HG03025 (cell line): ENCODE measurements around the gene THAP4.

Source experiments
- ATAC-seq: cut with Tn5 transposase; IDR thresholded peaks from one replicate; pipeline ENCODE4 v1.9.1; 2021; ENCODE audit warnings: mild to moderate bottlenecking, moderate library complexity; ENCODE audit not compliant: unreplicated experiment, low FRiP score

The THAP4 gene

GRCh38 chr2:241641631-241642030 lies 4.7 kb upstream of the THAP4 start:
- ATAC-seq, result no peak

- ATAC-seq, result no peak
Measured at GRCh38 chr2:241640165-241640795, 3.3 kb upstream of the THAP4 start.

- no peak for ATAC-seq
Measured at GRCh38 chr2:241639385-241639784, 2.4 kb upstream of the THAP4 start.

DNA sequence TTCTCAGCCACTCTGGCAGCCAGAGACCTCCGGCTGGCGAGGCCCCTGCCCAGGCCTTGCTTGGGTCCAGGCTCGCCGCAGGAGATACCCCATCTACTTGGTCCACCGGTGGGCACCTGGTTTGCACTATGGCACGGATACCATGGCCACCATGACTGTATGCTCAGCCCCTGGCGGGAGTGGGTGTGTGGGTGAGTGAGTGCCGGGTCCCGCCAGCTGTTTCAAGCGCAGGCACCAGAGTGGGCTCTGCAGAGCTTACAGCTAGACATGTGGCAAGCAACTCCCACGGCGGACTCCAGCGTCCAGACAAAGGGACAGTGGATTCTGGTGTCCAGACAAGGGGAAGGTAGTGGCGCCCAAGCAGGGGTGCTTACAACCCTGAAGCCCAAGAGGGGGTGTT lies 2.0 kb upstream of the THAP4 start:
- no peak for ATAC-seq

- peak; percentile 11 for ATAC-seq
Measured at GRCh38 chr2:241637795-241638660, 1.1 kb upstream of the THAP4 start.

GRCh38 chr2:241636182-241637017 lies 558 bp downstream of the THAP4 start:
- peak; percentile 25 for ATAC-seq

GRCh38 chr2:241635756-241636155 lies 1.2 kb downstream of the THAP4 start:
- no peak for ATAC-seq

- no peak for ATAC-seq
Measured at GRCh38 chr2:241633561-241633960, 3.4 kb downstream of the THAP4 start.

DNA sequence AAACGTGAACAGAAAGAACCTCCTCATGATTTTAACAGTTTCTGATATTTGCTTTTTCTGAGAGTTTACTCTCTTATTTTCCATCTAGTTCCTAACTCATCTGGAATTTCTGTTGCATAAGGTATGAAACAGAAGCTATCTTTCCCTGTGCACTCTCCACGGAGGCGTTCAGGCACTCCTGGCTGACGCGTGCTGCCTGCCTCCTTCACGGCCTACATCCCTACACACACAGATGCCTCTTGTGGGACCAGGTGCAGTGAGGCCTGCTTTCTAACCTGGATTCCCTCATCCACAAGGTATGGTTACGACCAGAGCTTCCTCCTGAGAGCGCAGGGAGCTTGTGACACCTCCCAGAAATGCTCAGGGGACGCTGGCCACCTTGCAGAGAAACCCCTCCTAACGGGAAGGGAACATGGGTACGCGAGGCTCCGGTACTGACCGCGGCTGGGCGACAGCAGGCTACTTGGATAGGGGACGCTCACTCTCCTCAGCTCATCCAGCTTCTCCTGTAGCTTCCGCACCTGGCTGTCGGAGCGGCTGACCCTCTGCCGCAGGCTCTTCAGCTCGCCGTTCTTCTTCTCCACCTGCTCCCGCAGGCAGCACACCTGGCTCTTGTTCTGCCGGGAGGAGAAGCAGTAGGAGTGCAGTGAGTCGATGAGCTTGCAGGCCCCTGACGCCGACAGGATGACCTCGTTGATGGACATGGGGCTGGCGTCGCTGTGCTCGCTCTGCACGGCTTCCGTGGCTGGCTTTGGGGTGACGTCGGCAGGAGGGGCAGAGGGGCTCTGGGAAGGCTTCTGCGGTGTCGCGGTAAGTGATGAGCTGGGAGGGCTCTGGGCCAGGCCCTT lies 4.3 kb downstream of the THAP4 start:
- no peak for ATAC-seq

DNA sequence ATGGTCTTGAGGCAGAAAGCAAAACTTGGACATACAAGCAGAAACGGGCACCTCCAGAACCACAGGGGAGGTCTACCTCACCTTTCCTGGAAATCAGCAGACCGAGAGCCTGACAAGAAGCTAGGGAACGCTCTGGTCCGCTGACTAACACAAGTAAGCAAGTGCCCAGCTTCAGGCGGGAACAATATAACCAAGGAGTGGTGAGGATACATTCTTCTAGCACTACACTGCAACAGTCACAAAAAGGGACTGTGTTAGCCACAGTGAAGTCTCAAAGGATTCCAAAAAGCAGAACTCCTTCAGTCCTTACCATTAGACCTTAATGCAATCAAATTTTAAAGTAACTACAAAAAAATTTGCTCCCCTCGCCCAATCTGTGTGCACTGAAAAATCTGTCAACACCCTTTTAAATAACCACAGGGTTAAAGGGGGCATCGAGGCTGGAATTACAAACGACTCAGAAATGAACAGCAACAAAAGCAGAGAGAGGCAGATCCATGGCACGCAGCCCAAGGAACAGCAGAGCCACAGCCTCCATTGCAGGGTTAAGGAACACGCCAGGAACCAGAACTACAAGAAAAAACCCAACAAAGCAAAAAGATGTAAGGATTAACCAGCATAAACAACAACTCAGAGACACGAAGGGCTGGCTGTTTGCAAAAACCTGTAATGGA lies 7.1 kb downstream of the THAP4 start:
- ATAC-seq, result no peak

- no peak for ATAC-seq
Measured at GRCh38 chr2:241627675-241628074, 9.3 kb downstream of the THAP4 start.

DNA sequence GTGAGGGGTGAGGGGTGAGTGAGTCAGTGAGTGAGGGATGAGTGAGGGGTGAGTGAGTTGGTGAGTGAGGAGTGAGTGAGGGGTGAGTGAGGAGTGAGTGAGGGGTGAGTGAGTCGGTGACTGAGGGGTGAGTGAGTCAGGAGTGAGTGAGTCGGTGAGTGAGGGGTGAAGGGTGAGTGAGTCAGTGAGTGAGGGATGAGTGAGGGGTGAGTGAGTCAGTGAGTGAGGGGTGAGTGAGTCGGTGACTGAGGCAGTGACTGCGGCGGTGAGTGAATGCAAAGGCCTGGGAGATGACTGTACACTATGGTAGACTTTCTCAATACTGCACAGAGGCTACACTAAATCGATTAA lies 16.6 kb downstream of the THAP4 start:
- no peak for ATAC-seq

DNA sequence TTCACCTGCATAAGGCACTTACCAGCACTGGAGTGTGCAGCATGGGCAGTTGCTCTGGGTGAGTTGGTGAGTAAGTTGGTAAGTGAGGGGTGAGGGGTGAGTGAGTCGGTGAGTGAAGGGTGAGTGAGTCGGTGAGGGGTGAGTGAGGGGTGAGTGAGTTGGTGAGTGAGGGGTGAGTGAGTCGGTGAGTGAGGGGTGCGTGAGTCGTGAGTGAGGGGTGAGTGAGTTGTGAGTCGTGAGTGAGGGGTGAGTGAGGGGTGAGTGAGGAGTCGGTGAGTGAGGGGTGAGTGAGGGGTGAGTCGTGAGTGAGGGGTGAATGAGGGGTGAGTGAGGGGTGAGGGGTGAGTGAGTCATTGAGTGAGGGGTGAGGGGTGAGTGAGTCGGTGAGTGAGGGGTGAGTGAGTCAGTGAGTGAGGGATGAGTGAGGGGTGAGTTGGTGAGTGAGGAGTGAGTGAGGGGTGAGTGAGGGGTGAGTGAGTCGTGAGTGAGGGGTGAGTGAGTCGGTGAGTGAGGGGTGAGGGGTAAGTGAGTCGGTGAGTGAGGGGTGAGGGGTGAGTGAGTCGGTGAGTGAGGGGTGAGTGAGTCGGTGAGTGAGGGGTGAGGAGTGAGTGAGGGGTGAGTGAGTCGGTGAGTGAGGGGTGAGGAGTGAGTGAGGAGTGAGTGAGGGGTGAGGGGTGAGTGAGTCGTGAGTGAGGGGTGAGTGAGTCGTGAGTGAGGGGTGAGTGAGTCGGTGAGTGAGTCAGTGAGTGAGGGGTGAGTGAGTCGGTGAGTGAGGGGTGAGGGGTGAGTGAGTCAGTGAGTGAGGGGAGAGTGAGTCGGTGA lies 17.1 kb downstream of the THAP4 start:
- ATAC-seq, result no peak

- no peak for ATAC-seq
Measured at GRCh38 chr2:241618829-241619228, 18.1 kb downstream of the THAP4 start.

DNA sequence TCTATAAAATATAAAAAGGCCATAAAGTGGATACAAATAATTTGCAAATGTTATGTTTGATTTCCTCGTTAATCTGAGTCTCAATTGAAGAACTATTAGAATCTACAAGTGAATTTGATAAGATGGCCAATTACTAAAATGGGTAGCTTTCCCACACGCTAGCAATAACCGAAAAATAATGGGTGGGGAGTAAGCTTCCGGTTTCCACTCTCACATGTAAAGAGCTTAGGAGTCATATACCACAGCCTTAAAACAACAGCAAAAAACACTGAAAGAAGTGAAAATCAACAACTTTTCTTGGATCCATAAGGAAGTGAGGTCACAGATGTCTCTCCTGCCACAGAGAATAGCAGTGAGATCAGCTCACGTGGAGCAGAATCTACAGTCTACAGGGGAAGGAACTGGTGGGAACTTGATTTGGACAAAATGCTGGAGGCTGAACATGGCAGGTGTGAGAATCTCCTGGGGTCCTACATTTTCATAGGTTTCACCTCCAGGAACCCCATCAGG lies 18.6 kb downstream of the THAP4 start:
- no peak for ATAC-seq

- no peak for ATAC-seq
Measured at GRCh38 chr2:241617431-241618154, 19.4 kb downstream of the THAP4 start.

GRCh38 chr2:241616168-241617125 lies 20.5 kb downstream of the THAP4 start:
- no peak for ATAC-seq
